Measurements from ENCODE around the gene DYRK2.

DYRK2 gene

DNA sequence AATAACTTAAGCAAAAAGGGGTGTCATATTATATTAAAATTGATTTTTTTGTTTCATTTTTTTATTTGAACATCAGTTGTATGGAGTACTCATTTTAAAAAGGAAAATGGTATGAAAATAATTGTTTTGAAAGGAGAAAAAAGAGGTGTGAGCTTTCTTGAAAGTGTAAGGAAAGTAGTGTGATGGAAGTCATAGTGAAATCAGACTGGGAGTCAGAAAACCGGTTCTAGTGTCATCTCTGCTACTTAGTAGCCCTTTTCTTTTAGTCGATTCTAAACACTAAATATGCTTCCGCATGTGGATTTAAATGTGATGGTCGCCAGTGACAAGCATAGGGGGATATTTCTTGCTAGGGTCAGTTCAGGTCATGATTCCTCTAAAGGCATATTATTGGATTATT, 1.8 kb upstream of the DYRK2 start:
- DNase-seq (ENCODE audit: low read depth): no peak

GRCh38 chr12:67647181-67647798, 1.3 kb upstream of the DYRK2 start:
- no peak for DNase-seq (ENCODE audit: low read depth)

GRCh38 chr12:67647799-67648520, 585 bp upstream of the DYRK2 start:
- peak; percentile 91 for DNase-seq (ENCODE audit: low read depth)

DNA sequence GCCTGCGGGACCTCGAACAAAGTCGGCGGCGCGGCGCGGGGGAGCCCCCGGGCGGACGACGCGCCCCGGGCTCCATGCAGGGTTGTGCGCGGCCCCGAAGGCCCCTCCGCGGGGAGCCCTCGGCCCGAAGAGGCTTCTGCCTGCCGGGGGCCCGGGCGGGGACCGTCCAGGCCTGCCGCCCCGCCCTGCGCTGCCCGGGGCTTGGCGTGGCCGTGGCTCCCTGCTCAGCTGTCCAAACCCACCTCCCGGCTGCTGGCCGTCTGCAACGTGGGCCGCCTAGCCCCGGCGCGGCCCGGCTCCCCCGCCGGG, 670 bp downstream of the DYRK2 start:
- peak; percentile 32 for DNase-seq (ENCODE audit: low read depth)

GRCh38 chr12:67649570-67650387, 1.2 kb downstream of the DYRK2 start:
- DNase-seq (ENCODE audit: low read depth): peak; percentile 39

- DNase-seq (ENCODE audit: low read depth): peak; percentile 15
Observed at GRCh38 chr12:67650388-67651131, 2.0 kb downstream of the DYRK2 start.

DNA sequence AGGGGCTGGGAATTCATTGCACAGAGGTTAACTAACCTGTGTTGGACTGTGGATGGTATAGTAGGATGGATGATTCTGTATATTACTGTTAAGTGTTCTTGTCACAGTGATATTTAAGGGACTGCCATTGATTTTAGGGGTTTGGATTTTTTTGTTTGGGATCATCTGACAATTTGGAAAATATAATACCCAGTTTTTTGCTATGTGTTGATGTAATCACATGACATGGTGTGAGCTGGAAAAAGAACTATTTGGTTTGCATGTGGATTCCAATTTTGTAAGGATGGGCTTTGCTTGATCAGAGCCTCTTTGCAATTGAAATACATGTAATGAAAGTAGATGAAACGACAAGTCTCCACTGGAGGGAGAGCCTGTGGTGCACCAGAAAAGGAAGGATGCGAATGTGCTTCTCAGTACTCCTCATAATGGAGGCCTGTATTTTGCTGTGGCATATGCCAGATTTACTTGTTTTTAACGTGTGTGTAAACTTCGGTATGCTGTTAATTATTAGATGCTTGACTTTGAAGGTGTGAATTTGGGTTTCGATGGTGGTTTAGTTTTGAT, 2.7 kb downstream of the DYRK2 start:
- peak; percentile 60 for DNase-seq (ENCODE audit: low read depth)

- no peak for DNase-seq (ENCODE audit: low read depth)
Observed at GRCh38 chr12:67655829-67656228, 7.3 kb downstream of the DYRK2 start.

GRCh38 chr12:67656251-67656650, 7.7 kb downstream of the DYRK2 start:
- DNase-seq (ENCODE audit: low read depth): no peak

GRCh38 chr12:67658486-67658885, 9.9 kb downstream of the DYRK2 start:
- DNase-seq (ENCODE audit: low read depth): no peak

DNA sequence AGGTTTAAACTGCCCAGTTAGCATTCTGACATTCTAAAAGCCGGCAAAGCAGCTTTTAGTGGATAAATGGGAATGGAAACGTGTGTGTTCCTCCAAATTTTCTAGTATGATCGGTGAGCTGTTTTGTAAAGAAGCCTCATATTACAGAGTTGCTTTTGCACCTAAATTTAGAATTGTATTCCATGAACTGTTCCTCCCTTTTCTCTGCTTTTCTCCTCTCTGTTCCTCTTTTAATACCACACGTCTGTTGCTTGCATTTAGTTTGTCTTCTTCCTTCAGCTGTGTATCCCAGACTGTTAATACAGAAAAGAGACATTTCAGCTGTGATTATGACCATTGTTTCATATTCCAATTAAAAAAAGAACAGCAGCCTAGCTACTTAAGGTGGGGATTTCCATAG, 10.7 kb downstream of the DYRK2 start:
- DNase-seq (ENCODE audit: low read depth): no peak

DNA sequence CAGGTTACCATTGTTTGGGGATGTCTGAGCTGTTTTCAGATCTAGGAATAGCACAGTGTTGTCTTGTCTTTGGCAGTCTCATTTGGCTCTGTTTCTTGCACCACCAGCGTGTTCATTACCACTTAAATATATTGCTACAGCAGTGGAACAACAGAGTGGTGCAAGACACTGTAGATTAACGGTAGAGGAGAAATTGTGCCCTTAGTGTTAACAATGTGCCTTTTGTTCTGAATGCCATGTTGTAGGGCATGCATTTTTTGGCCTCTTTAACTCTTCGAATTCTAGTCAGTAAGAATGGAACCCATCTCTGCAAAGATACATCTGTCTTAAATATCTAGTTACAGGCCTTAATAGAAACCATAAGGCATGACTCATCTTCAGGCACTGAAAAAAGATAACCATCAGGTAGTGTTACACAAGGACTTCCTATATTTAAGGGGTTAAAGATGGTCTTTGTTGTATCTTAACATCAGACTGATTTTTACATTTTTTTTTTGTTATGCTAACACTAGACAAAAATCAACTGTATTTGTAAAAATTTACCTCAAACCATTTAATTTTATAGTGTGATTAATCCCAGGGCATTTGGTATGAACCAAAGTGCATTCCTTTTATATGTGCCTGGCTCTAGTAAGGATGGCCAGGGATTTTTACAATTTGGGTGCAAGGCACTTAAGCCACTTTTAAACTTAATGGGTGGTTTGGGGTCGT, 12.9 kb downstream of the DYRK2 start:
- DNase-seq (ENCODE audit: low read depth): peak; percentile 85

DNA sequence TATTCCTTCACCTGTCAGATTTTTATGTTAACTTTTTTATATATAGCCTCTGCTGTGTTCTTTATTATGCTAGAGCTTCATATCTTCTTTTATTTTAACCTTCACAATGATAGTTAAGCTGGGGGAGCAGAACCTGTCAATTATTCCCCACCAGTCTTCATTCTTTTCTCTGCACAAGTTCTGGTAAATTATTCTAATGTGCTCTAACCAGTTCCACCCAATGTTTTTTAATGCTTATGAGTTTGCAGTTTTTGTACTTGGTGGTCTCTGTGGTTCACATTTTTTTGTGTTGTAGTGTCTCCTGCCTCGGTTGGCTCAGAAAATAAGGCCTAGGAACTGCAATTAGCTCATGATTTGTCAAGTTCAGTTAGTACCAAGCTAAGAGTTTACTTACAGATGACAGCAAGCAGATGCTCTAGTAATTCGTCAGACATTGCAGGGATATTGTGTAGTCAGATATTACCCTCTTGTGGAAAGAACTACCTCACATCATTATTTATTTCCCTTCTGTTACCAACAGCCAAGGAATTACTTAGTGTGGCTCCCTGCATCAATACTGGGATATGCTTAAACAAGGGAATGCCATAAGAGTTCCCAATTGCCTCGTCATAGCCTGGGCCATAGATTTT, 14.5 kb downstream of the DYRK2 start:
- DNase-seq (ENCODE audit: low read depth): peak; percentile 84

DNA sequence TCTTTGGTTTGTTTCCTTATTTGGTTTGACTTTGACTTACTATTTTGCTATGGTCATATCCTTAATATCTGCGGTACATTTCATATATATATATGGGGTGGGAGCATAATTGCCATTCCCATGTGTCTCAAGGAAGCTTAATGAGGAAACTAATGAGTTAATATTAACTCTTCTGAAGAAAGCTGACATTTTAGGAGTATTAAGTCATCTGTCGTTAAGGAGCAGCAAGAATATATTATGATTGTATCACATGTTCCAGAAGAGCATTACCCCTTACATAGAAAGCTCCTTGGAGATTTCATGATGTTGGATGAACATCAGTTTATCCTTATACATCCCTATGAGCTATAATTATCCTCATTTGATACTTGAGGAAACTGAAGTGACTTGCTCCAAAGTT, 15.6 kb downstream of the DYRK2 start:
- DNase-seq (ENCODE audit: low read depth): no peak

DNA sequence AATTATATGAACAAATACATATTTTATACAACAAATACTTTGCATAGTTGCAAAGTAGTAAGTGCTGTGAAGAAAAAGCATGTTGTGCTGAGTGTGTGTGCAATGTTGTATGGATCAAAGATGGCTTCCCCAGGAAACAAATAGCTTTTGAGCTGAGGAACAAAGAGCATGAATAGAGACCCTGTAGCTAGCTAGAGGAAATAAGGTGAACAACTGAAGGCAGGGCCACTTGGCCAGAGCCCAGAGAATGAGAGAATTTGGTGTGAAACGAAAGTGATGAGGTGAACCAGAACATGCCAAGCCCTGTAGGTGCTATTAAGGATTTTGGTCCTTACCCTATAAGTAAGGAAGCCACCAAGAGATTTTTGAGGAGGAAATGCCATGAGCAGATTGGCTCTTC, 17.1 kb downstream of the DYRK2 start:
- no peak for DNase-seq (ENCODE audit: low read depth)

DNA sequence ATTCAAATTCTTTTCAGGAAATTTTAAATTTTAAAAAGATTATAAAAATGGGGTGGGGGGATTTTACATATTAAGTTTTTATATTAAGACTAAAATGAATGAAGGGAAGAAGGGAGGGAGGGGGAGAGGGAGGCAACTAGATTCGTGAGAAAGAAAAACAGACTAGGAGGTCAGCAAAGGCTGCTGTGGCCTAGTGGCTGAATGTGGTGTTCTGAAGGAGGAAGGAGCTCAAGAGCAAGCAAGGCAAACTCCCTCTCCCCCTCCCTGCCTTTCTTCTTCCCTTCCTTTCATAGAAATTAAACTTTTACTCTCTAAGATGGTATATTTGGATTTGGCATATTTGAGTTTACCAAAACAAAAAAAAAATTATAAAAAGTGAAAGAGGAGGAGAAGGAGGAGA, 18.1 kb downstream of the DYRK2 start:
- DNase-seq (ENCODE audit: low read depth): no peak

GRCh38 chr12:67667276-67668073, 18.9 kb downstream of the DYRK2 start:
- DNase-seq (ENCODE audit: low read depth): no peak

DNA sequence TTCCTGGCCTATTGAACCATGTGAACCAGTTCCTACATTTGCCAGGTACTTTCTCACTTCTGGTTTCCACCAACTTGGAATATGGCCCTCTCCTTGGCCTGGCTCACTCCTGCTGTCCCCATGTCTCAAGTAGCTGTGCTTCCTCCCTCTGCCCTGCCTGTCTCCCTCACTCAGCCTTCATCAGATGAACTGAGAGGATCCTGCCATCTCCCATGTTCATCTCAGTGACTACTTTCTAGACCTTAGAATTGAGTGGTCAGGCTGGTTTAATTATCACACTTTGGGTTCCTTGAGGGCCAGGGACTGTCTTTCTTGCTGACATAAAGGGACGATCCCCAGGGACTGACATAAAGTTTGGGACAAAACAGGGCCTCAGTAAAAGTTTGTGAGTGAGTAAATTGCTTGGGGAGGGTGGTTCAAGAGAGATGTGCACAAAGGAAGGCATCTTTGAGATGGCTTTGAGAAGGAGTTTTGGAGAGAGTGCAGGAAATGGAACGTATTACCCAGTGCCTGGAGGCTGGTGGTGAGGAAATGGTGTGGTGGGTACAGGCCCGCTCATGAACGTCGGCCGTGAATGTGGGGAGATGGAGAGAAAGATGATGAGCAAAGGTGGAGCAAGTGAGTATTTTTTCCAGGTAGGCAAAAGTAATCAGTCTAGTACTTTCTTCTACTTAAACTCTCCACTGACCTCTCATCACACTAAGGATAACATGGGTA, 20.8 kb downstream of the DYRK2 start:
- no peak for DNase-seq (ENCODE audit: low read depth)

- peak; percentile 77 for DNase-seq (ENCODE audit: low read depth)
Observed at GRCh38 chr12:67669934-67670631, 21.5 kb downstream of the DYRK2 start.
